HG03469 (cell line): ENCODE measurements around the gene DAZAP1.
"Not testable (repeated sequence)": the region's sequence is repeated elsewhere in the genome, so short reads cannot be mapped to it uniquely, and the experiment has no call there.

Source experiments
- ATAC-seq: cut with Tn5 transposase; IDR thresholded peaks from one replicate; pipeline ENCODE4 v1.9.1; 2021; ENCODE audit warnings: mild to moderate bottlenecking, moderate library complexity, moderate number of reproducible peaks; ENCODE audit not compliant: unreplicated experiment

DAZAP1 gene

GRCh38 chr19:1471010-1471514 lies 63.7 kb downstream of the DAZAP1 start:
- no peak for ATAC-seq

GRCh38 chr19:1471515-1472160 lies 64.3 kb downstream of the DAZAP1 start:
- ATAC-seq, result no peak

GRCh38 chr19:1472231-1473084 lies 65.1 kb downstream of the DAZAP1 start:
- no peak for ATAC-seq

GRCh38 chr19:1473085-1473851 lies 65.9 kb downstream of the DAZAP1 start:
- no peak for ATAC-seq

GRCh38 chr19:1474011-1474764 lies 66.8 kb downstream of the DAZAP1 start:
- no peak for ATAC-seq

GRCh38 chr19:1474765-1475351 lies 67.5 kb downstream of the DAZAP1 start:
- ATAC-seq, result no peak

GRCh38 chr19:1475751-1476437 lies 68.5 kb downstream of the DAZAP1 start:
- no peak for ATAC-seq

- ATAC-seq, result not testable (repeated sequence)
Observed at GRCh38 chr19:1477056-1477455, 69.7 kb downstream of the DAZAP1 start.

GRCh38 chr19:1478934-1479707 lies 71.7 kb downstream of the DAZAP1 start, which contains the start of gene C19orf25:
C19orf25 (minus strand) TSS chr19:1479215; CDS start chr19:1478903, 312 bp downstream.
- ATAC-seq, result no peak

GRCh38 chr19:1481224-1481892 lies 74.0 kb downstream of the DAZAP1 start:
- ATAC-seq, result no peak

GRCh38 chr19:1481893-1482360 lies 74.5 kb downstream of the DAZAP1 start:
- ATAC-seq, result no peak

GRCh38 chr19:1482361-1483130 lies 75.2 kb downstream of the DAZAP1 start:
- ATAC-seq, result no peak

GRCh38 chr19:1483131-1483978 lies 76.0 kb downstream of the DAZAP1 start:
- no peak for ATAC-seq

GRCh38 chr19:1483979-1484428 lies 76.6 kb downstream of the DAZAP1 start:
- ATAC-seq, result no peak
